ENCODE data around the gene C1QL1. TPM values are rescaled to one million over a fixed set of nuclear protein-coding genes. Genes with fewer than 3 reads are reported as not detected.
A peak's percentile ranks its signal among the peaks of the same experiment; 100 is the strongest.

C1QL1 gene
- total and polyA plus RNA-seq, 2 of the 13 experiments (the other 11 are each of a cell fraction or from before 2014, with no cell fraction given) = 0.11 TPM

DNA sequence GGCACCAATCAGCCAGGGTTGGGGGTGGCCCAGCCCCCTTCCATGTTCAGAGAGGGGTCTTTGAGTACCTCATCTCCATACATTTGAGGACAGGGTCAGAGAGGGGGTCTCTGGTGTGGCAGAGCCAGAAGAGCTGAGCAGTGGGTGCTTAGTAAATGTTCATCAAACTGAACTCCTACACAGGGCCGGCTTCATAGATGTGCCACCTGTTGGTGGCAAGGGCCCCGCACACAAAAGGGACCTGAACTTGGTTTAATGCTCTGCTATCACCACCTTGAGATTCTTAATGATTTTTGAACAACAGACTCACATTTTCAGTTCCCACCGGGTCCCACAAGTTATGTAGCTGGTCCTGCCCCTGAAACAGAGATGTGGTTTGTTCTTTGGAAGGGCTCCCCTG, 9.0 kb upstream of the C1QL1 start:
- peak; percentile 27; the same call in 1 of the 3 replicates for ATAC-seq
- ChIA-PET CTCF (ENCODE audit: low intra/inter-chr PET ratio, low total read pairs) (no interaction called here), POLR2A (no interaction called here)
- H3K27ac ChIP-seq (ENCODE audit: extremely low read length, insufficient read depth, low read length) = no peak overlapping the region
- peaks cover 15 to 67% of the 10 kb centered on the region in 2 experiments for H3K27me3 ChIP-seq (ENCODE audit: control insufficient read depth in 1 of 2, insufficient read depth in 2 of 2, low read length in 2 of 2)
- H3K4me3 ChIP-seq (replicated peaks in 1 of 3; ENCODE audit: insufficient read depth in 1 of 3, low read depth in 2 of 3, low read length in 3 of 3) = no peak overlapping the region
- WGBS (ENCODE audit: low lambda C conversion rate) = 26% methylated on average over 2 of the region's 3 CpGs
- in situ Hi-C loops (cut with HindIII; ENCODE audit: extremely low pct_ligation_motif_present, low pct_unique_long_range_greater_than_20kb) = no loop called here
- intact Hi-C loops (cut with micrococcal nuclease; ENCODE audit: unreplicated experiment) = no loop called here
- H3K4me2 ChIP-seq (ENCODE audit: low read depth, low read length) = no peak overlapping the region
- no peaks in the 10 kb centered on the region for H4K20me1 ChIP-seq (ENCODE audit: insufficient read depth, low read length)
- H3K4me1 ChIP-seq (ENCODE audit: insufficient read depth, low read length) = peaks cover 40% of the 10 kb centered on the region
- no peaks in the 10 kb centered on the region for H3K36me3 ChIP-seq (replicated peaks in 1 of 2; ENCODE audit: control insufficient read depth in 1 of 2, insufficient read depth in 2 of 2, low read length in 2 of 2)
- H3K9me3 ChIP-seq (ENCODE audit: low read length) = no peaks in the 10 kb centered on the region
- no peaks in the 10 kb centered on the region for H3K79me2 ChIP-seq (ENCODE audit: insufficient read depth, low read length)
- no peak for FAIRE-seq
- no peak overlapping the region for H3K9ac ChIP-seq (ENCODE audit: insufficient read depth, low read depth, low read length)
- no TSS peak for BruUV-seq (replicated peaks)
- no peak overlapping the region for H2AFZ ChIP-seq (ENCODE audit: low read length)
- TF ChIP-seq ZNF317 (CRISPR knock-in tag; IDR thresholded peaks at IDR 0.05) (no peak), SMC3 (IDR thresholded peaks at IDR 0.05; ENCODE audit: low read length) (peak; percentile 14; the same call in 1 of the 2 replicates)
- DNase-seq (ENCODE audit: low spot score) = no peak

DNA sequence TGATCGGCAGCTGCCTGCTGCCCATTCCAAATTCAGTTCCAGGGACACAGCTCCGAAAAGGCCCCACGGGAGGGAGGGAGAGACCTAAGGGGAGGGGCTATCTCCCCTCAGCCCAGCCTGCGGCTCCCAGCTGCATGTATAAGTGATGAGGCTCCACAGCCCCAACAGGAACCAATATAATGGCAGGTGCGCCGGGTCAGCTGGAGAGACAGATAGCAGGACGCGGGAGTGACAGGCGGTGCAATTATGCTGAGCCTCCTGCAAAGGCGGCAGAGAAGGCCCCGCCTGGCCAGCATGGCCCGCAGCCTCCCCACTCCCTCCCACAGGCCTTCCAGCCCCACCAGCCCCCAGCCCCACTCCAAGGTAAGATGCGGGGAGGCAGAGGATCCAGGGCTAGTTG, 8.1 kb upstream of the C1QL1 start:
- CTCF ChIA-PET (ENCODE audit: low intra/inter-chr PET ratio, low total read pairs) = no interaction called here
- Histone ChIP-seq H3K4me1 (ENCODE audit: insufficient read depth, low read length) (peaks cover 32% of the 10 kb centered on the region), H3K9ac (ENCODE audit: insufficient read depth, low read depth, low read length) (no peak overlapping the region), H3K4me2 (ENCODE audit: low read depth, low read length) (no peak overlapping the region), H2AFZ (ENCODE audit: low read length) (no peak overlapping the region), H3K79me2 (ENCODE audit: insufficient read depth, low read length) (no peaks in the 10 kb centered on the region), H3K4me3 (replicated peaks in 1 of 3; ENCODE audit: insufficient read depth in 1 of 3, low read depth in 2 of 3, low read length in 3 of 3) (no peak overlapping the region), H3K9me3 (ENCODE audit: low read length) (no peaks in the 10 kb centered on the region), H3K27ac (ENCODE audit: extremely low read length, insufficient read depth, low read length) (no peak overlapping the region), H3K36me3 (replicated peaks in 1 of 2; ENCODE audit: control insufficient read depth in 1 of 2, insufficient read depth in 2 of 2, low read length in 2 of 2) (no peaks in the 10 kb centered on the region), H4K20me1 (ENCODE audit: insufficient read depth, low read length) (no peaks in the 10 kb centered on the region), H3K27me3 (ENCODE audit: control insufficient read depth in 1 of 2, insufficient read depth in 2 of 2, low read length in 2 of 2) (peaks cover 20 to 74% of the 10 kb centered on the region in 2 experiments)
- ATAC-seq = no peak
- no peak for DNase-seq (ENCODE audit: low spot score)
- FAIRE-seq = no peak
- TF ChIP-seq EEA1 (CRISPR knock-in tag; IDR thresholded peaks at IDR 0.05; ENCODE audit: borderline replicate concordance) (no peak), ZNF12 (CRISPR knock-in tag; IDR thresholded peaks at IDR 0.05) (no peak), FOSL2 (CRISPR knock-in tag; IDR thresholded peaks at IDR 0.05) (no peak), PTBP1 (IDR thresholded peaks at IDR 0.05; ENCODE audit: low read depth, low read length, poor library complexity, severe bottlenecking) (no peak), SKI (IDR thresholded peaks at IDR 0.05; ENCODE audit: partially characterized antibody) (no peak), MAFF (IDR thresholded peaks at IDR 0.05; ENCODE audit: low read depth, low read length) (no peak), NPAS2 (CRISPR knock-in tag; IDR thresholded peaks at IDR 0.05; ENCODE audit: borderline replicate concordance) (no peak), ZNF775 (CRISPR knock-in tag; IDR thresholded peaks at IDR 0.05; ENCODE audit: borderline replicate concordance) (no peak), ZNF746 (CRISPR knock-in tag; IDR thresholded peaks at IDR 0.05) (no peak), KLF12 (CRISPR knock-in tag; IDR thresholded peaks at IDR 0.05; ENCODE audit: borderline replicate concordance) (no peak), ZNF879 (CRISPR knock-in tag; IDR thresholded peaks at IDR 0.05) (no peak), ARNTL (CRISPR knock-in tag; IDR thresholded peaks at IDR 0.05) (no peak), ZNF598 (CRISPR knock-in tag; IDR thresholded peaks at IDR 0.05; ENCODE audit: borderline replicate concordance) (no peak), ZNF10 (CRISPR knock-in tag; IDR thresholded peaks at IDR 0.05; ENCODE audit: borderline replicate concordance, low read depth) (no peak), ZFY (CRISPR knock-in tag; IDR thresholded peaks at IDR 0.05) (no peak), KDM5A (IDR thresholded peaks at IDR 0.05; ENCODE audit: borderline replicate concordance, low read length) (no peak)
- no TSS peak for BruUV-seq (replicated peaks)
- intact Hi-C loops (cut with micrococcal nuclease; ENCODE audit: unreplicated experiment) = no loop called here
- POLR2A ChIA-PET = no interaction called here
- in situ Hi-C loops (cut with HindIII; ENCODE audit: extremely low pct_ligation_motif_present, low pct_unique_long_range_greater_than_20kb) = no loop called here
- WGBS (ENCODE audit: low lambda C conversion rate) = 49% methylated on average over 10 of the region's 13 CpGs

Measured in HepG2 (cell line).